GM23338 (cell line): ENCODE results near the gene TIGAR. TPM values are rescaled to one million over a fixed set of nuclear protein-coding genes. Genes with fewer than 3 reads are reported as not detected.

Source experiments
- ATAC-seq: fragments of 200-7000 bp; cut with Tn5 transposase; 3 replicates; pipeline ENCODE4 v1.9.1; 2020
- DNase-seq: peaks from one replicate; pipeline ENCODE4 v3.0.0-alpha.2; 2015; ENCODE audit warnings: low spot score
- H2AFZ ChIP-seq: fragments of 200-600 bp; sonication (generic); 2 replicates; pipeline ENCODE4 v1.8.0; 2016; ENCODE audit warnings: antibody characterized with exemption, mild to moderate bottlenecking, moderate library complexity
- H3F3A ChIP-seq: fragments of 200-600 bp; sonication (generic); replicated peaks from 2 replicates; pipeline ENCODE4 v1.8.0; 2017; ENCODE audit warnings: antibody characterized with exemption, mixed run types, low read depth
- H3K27ac ChIP-seq: fragments of 200-600 bp; sonication (generic); 2 replicates; pipeline ENCODE4 v1.6.1; 2016; ENCODE audit warnings: low read depth
- H3K27me3 ChIP-seq: fragments of 200-600 bp; sonication (generic); 2 replicates; pipeline ENCODE4 v1.8.0; 2016; ENCODE audit warnings: mild to moderate bottlenecking, mixed run types, moderate library complexity; ENCODE audit not compliant: insufficient read depth
- H3K36me3 ChIP-seq: fragments of 200-600 bp; sonication (generic); 2 replicates; pipeline ENCODE4 v1.8.0; 2016; ENCODE audit warnings: mild to moderate bottlenecking; ENCODE audit not compliant: insufficient read depth
- H3K4me1 ChIP-seq: fragments of 200-600 bp; sonication (generic); 2 replicates; pipeline ENCODE4 v1.8.0; 2016; ENCODE audit warnings: mild to moderate bottlenecking, moderate library complexity; ENCODE audit not compliant: insufficient read depth
- H3K4me2 ChIP-seq: fragments of 200-600 bp; sonication (generic); 2 replicates; pipeline ENCODE4 v1.7.1; 2017; ENCODE audit warnings: mixed run types
- H3K4me3 ChIP-seq: fragments of 200-600 bp; sonication (generic); 2 replicates; pipeline ENCODE4 v1.6.1; 2016; ENCODE audit warnings: mixed run types
- H3K79me2 ChIP-seq: fragments of 200-600 bp; sonication (generic); replicated peaks from 2 replicates; pipeline ENCODE4 v1.8.0; 2017; ENCODE audit warnings: mild to moderate bottlenecking; ENCODE audit not compliant: insufficient read depth
- H3K9me2 ChIP-seq: fragments of 200-600 bp; sonication (generic); 2 replicates; pipeline ENCODE4 v1.8.0; 2017; ENCODE audit not compliant: insufficient read depth
- H4K20me1 ChIP-seq: fragments of 200-600 bp; sonication (generic); replicated peaks from 2 replicates; pipeline ENCODE4 v1.8.0; 2017; ENCODE audit warnings: mild to moderate bottlenecking; ENCODE audit not compliant: insufficient read depth
- H3K27ac Mint-ChIP-seq: 2 replicates; pipeline ENCODE4 v1.8.0; 2020; ENCODE audit warnings: inconsistent platforms, mild to moderate bottlenecking, moderate library complexity, mixed read lengths
- H3K27me3 Mint-ChIP-seq: 3 replicates; pipeline ENCODE4 v1.8.0; 2022; ENCODE audit warnings: low read depth, mild to moderate bottlenecking, moderate library complexity, mixed read lengths, inconsistent platforms; ENCODE audit not compliant: insufficient read depth, poor library complexity
- H3K36me3 Mint-ChIP-seq: 3 replicates; pipeline ENCODE4 v1.8.0; 2021; ENCODE audit warnings: low read depth, mild to moderate bottlenecking, inconsistent platforms, moderate library complexity, mixed read lengths
- H3K4me1 Mint-ChIP-seq: 3 replicates; pipeline ENCODE4 v1.8.0; 2020; ENCODE audit warnings: mild to moderate bottlenecking, inconsistent platforms, mixed read lengths
- H3K4me3 Mint-ChIP-seq: 3 replicates; pipeline ENCODE4 v1.8.0; 2021; ENCODE audit warnings: moderate library complexity, mild to moderate bottlenecking, inconsistent platforms, mixed read lengths
- H3K9me3 Mint-ChIP-seq: 3 replicates; pipeline ENCODE4 v1.8.0; 2020; ENCODE audit warnings: moderate library complexity, mild to moderate bottlenecking, inconsistent platforms, mixed read lengths
- CREB1 ChIP-seq: fragments of 250-450 bp; sonication (Bioruptor Pico); IDR thresholded peaks from 2 replicates; pipeline ENCODE4 v1.5.0; 2020; ENCODE audit warnings: low read depth, mild to moderate bottlenecking, moderate library complexity
- CTCF ChIP-seq, 2 experiments: fragments of 200-600 bp in 1 of 2; sonication (generic) in 1 of 2; conservative IDR thresholded peaks; 2 replicates each; pipeline versions ENCODE4 v1.5.1 to v1.6.1; 2016 to 2017; ENCODE audit warnings: antibody characterized with exemption in 2 of 2, low read depth in 2 of 2, mild to moderate bottlenecking in 2 of 2, moderate library complexity in 1 of 2
- EZH2phosphoT487 ChIP-seq: fragments of 200-600 bp; sonication (generic); IDR thresholded peaks from one replicate; pipeline ENCODE4 v1.8.1; 2018; ENCODE audit warnings: antibody characterized with exemption; ENCODE audit not compliant: unreplicated experiment
- JUNB ChIP-seq: IDR thresholded peaks from one replicate; pipeline ENCODE4 v1.6.1; 2016; ENCODE audit warnings: antibody characterized with exemption; ENCODE audit not compliant: unreplicated experiment
- NANOG ChIP-seq: IDR thresholded peaks from 2 replicates; pipeline ENCODE4 v1.6.1; 2016; ENCODE audit warnings: antibody characterized with exemption, borderline replicate concordance
- POLR2AphosphoS5 ChIP-seq: IDR thresholded peaks from 2 replicates; pipeline ENCODE4 v1.6.1; 2016; ENCODE audit warnings: antibody characterized with exemption, low read depth
- ZNF114 ChIP-seq: fragments of 250-450 bp; sonication (Bioruptor Pico); IDR thresholded peaks from 2 replicates; pipeline ENCODE4 v1.5.0; 2020; ENCODE audit warnings: mild to moderate bottlenecking, moderate library complexity
- polyA plus RNA-seq: library from polyadenylated mRNA; unstranded; fragments of >200 nt; fragmentation: Nextera tagmentation; extraction: Ambion mirVana; gene quantifications from 2 replicates; pipeline ENCODE4 v1.2.1, GENCODE V29; 2016
- total RNA-seq: library from RNA; depleted of rRNA; stranded (reverse); fragments of >200 nt; shearing (Covaris generic); gene quantifications from 2 replicates; pipeline ENCODE4 v1.2.3, GENCODE V29; 2014
- TF ChIP-seq, protein P1 (sequence below): IDR thresholded peaks from 2 replicates; pipeline ENCODE4 v1.6.1; 2016; ENCODE audit warnings: antibody characterized with exemption
- TF ChIP-seq, protein P2 (sequence below): fragments of 250-450 bp; sonication (Bioruptor Pico); IDR thresholded peaks from 2 replicates; pipeline ENCODE4 v1.5.0; 2020; ENCODE audit warnings: mild to moderate bottlenecking, moderate library complexity

The TIGAR gene
- total and polyA plus RNA-seq, 2 experiments from 2014 or later = 10.4 to 13.3 TPM

DNA sequence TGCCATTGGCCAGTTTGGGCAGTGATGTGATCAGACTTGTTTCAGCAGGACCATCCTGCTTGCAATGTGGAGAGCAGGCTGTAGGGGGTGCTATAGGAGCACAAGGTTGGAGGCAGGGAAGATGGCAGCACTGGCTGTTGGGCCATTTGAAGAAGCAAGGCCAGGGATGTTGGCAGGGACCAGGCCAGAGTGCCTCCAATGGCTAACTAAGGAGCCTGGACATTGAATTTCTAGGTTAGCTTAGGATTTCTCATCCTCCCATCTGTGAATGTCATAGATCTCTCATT, 35.0 kb downstream of the TIGAR start:
- Mint-ChIP-seq H3K27ac (no peak overlapping the region), H3K27me3 (peaks cover 8% of the 10 kb centered on the region), H3K36me3 (peaks cover 16% of the 10 kb centered on the region), H3K4me3 (no peak overlapping the region), H3K4me1 (peaks cover 4% of the 10 kb centered on the region), H3K9me3 (peaks cover 20% of the 10 kb centered on the region; the same call in 2 of the 3 replicates)
- no peaks in the 10 kb centered on the region for H3K79me2 ChIP-seq
- no peak overlapping the region for H3K4me3 ChIP-seq
- no peak overlapping the region for H3K27ac ChIP-seq
- H3F3A ChIP-seq = no peaks in the 10 kb centered on the region
- H4K20me1 ChIP-seq = no peaks in the 10 kb centered on the region
- H3K36me3 ChIP-seq = peaks cover 26% of the 10 kb centered on the region
- peak; percentile 91 for ATAC-seq
- DNase-seq = peak; percentile 89
- TF ChIP-seq NANOG (no peak), CTCF (conservative IDR thresholded peaks at IDR 0.05; ENCODE audit: low read depth in 2 of 2) (peak; percentile 82 to 94), CREB1 (CRISPR knock-in tag) (peak; percentile 54), ZNF114 (peak; percentile 82; the same call in 1 of the 2 replicates)
- TF ChIP-seq, protein P1, sequence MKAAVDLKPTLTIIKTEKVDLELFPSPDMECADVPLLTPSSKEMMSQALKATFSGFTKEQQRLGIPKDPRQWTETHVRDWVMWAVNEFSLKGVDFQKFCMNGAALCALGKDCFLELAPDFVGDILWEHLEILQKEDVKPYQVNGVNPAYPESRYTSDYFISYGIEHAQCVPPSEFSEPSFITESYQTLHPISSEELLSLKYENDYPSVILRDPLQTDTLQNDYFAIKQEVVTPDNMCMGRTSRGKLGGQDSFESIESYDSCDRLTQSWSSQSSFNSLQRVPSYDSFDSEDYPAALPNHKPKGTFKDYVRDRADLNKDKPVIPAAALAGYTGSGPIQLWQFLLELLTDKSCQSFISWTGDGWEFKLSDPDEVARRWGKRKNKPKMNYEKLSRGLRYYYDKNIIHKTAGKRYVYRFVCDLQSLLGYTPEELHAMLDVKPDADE = no peak
- H3K4me2 ChIP-seq = no peak overlapping the region
- no peak overlapping the region for H2AFZ ChIP-seq
- no peaks in the 10 kb centered on the region for H3K27me3 ChIP-seq
- no peaks in the 10 kb centered on the region for H3K4me1 ChIP-seq
- H3K9me2 ChIP-seq = no peaks in the 10 kb centered on the region

- H3K27ac ChIP-seq = no peak overlapping the region
- no peak overlapping the region for H3K4me2 ChIP-seq
- Mint-ChIP-seq H3K4me1 (no peaks in the 10 kb centered on the region), H3K27me3 (no peaks in the 10 kb centered on the region), H3K4me3 (no peak overlapping the region), H3K9me3 (no peaks in the 10 kb centered on the region), H3K36me3 (no peaks in the 10 kb centered on the region), H3K27ac (no peak overlapping the region)
- no peaks in the 10 kb centered on the region for H3K9me2 ChIP-seq
- DNase-seq (no peak), ATAC-seq (no peak)
- no peak overlapping the region for H2AFZ ChIP-seq
- no peaks in the 10 kb centered on the region for H3K79me2 ChIP-seq
- H4K20me1 ChIP-seq = no peaks in the 10 kb centered on the region
- no peaks in the 10 kb centered on the region for H3K4me1 ChIP-seq
- no peaks in the 10 kb centered on the region for H3K27me3 ChIP-seq
- H3F3A ChIP-seq = no peaks in the 10 kb centered on the region
- H3K36me3 ChIP-seq = no peaks in the 10 kb centered on the region
- no peak overlapping the region for H3K4me3 ChIP-seq
- TF ChIP-seq POLR2AphosphoS5 (no peak), ZNF114 (no peak), CREB1 (CRISPR knock-in tag) (no peak), JUNB (no peak), EZH2phosphoT487 (no peak)
- TF ChIP-seq, protein P2, sequence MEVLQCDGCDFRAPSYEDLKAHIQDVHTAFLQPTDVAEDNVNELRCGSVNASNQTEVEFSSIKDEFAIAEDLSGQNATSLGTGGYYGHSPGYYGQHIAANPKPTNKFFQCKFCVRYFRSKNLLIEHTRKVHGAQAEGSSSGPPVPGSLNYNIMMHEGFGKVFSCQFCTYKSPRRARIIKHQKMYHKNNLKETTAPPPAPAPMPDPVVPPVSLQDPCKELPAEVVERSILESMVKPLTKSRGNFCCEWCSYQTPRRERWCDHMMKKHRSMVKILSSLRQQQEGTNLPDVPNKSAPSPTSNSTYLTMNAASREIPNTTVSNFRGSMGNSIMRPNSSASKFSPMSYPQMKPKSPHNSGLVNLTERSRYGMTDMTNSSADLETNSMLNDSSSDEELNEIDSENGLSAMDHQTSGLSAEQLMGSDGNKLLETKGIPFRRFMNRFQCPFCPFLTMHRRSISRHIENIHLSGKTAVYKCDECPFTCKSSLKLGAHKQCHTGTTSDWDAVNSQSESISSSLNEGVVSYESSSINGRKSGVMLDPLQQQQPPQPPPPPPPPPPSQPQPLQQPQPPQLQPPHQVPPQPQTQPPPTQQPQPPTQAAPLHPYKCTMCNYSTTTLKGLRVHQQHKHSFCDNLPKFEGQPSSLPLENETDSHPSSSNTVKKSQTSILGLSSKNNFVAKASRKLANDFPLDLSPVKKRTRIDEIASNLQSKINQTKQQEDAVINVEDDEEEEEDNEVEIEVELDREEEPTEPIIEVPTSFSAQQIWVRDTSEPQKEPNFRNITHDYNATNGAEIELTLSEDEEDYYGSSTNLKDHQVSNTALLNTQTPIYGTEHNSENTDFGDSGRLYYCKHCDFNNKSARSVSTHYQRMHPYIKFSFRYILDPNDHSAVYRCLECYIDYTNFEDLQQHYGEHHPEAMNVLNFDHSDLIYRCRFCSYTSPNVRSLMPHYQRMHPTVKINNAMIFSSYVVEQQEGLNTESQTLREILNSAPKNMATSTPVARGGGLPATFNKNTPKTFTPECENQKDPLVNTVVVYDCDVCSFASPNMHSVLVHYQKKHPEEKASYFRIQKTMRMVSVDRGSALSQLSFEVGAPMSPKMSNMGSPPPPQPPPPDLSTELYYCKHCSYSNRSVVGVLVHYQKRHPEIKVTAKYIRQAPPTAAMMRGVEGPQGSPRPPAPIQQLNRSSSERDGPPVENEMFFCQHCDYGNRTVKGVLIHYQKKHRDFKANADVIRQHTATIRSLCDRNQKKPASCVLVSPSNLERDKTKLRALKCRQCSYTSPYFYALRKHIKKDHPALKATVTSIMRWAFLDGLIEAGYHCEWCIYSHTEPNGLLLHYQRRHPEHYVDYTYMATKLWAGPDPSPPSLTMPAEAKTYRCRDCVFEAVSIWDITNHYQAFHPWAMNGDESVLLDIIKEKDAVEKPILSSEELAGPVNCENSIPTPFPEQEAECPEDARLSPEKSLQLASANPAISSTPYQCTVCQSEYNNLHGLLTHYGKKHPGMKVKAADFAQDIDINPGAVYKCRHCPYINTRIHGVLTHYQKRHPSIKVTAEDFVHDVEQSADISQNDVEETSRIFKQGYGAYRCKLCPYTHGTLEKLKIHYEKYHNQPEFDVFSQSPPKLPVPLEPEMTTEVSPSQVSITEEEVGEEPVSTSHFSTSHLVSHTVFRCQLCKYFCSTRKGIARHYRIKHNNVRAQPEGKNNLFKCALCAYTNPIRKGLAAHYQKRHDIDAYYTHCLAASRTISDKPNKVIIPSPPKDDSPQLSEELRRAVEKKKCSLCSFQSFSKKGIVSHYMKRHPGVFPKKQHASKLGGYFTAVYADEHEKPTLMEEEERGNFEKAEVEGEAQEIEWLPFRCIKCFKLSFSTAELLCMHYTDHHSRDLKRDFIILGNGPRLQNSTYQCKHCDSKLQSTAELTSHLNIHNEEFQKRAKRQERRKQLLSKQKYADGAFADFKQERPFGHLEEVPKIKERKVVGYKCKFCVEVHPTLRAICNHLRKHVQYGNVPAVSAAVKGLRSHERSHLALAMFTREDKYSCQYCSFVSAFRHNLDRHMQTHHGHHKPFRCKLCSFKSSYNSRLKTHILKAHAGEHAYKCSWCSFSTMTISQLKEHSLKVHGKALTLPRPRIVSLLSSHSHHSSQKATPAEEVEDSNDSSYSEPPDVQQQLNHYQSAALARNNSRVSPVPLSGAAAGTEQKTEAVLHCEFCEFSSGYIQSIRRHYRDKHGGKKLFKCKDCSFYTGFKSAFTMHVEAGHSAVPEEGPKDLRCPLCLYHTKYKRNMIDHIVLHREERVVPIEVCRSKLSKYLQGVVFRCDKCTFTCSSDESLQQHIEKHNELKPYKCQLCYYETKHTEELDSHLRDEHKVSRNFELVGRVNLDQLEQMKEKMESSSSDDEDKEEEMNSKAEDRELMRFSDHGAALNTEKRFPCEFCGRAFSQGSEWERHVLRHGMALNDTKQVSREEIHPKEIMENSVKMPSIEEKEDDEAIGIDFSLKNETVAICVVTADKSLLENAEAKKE = no peak
- TF ChIP-seq, protein P1 = no peak
These were observed 45.1 kb downstream of the TIGAR start for GRCh38 chr12:4366090-4366489.
